Measurements from ENCODE around the gene KLF2.
"Not testable (repeated sequence)": the region's sequence is repeated elsewhere in the genome, so short reads cannot be mapped to it uniquely, and the experiment has no call there.

Gene KLF2

DNA sequence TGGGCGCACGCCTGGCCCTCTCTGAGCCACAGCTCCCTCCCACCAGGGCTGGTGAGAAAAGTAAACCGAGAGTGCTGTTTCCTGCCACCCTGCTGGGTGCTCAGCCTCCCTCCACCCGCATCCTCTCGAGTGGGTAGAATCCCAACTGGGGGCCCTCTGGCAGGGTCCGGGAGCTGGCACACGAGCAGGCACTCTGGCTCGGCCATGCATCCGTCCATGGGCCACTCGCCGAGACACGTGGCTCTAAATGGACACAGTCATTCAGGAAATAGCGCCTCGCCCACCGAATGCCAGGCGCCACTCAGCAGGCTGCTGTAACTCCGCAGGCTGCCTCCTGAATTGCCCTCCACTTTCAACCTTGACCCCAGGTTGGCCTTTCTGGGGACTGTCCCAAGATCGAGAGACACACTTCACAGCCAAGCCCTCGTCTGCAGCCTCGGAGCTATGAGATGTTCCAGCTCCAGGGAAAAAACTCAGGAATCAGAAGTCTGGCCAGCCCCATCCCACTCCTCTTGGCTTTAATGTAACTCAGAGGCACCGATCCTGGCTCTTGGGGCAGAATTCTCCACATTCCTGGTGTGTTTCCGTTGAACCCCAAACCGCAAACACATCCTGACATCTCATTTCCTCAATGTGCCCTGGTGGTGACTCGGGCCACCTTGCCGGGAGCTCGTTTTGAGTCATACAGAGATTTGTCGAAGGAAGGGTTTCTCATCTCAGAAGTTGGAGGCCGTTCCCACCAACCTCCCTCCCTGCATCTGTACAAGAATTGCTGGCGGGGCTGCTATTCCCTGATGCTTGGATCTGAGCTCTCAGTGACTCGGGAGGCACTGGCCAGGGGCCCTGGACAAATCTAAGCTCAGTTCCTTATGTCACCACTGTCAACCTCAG lies 14.1 kb downstream of the KLF2 start:
- DNase-seq: peak; percentile 50

DNA sequence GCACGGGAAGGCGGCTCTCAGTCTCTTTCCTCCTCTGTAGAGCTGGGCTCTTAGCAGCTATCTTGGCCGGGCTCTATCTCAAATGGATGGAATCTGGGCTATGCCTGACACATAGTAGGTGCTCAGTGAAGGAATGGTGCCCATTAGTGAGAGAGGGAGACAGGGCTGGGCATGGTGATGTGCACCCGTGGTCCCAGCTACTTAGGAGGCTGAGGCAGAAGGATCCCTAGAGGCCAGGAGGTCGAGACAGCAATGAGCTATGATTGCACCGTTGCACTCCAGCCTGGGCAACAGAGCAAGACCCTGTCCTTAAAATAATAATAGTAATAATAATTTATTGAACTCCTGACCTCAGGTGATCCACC lies 14.7 kb downstream of the KLF2 start:
- no peak for DNase-seq

DNA sequence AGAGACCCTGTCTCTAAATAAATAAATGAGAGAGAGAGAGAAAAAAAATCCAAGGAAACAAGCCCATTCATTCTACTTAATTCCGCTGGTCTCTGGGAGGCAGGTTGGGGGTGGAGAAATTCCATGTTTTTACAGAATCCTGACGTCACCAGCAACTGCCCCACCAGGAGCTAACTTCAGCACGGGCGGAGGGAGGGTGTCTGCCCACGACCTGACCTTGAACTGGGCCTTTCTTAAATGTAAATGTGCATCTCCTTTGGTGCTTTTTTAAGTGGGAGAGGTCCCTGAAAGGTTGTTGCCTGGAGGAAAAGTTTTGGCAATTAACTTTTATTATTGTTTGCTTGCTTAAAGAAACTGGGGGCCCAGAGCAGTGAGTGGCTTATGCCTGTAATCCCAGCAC lies 15.5 kb downstream of the KLF2 start:
- no peak for DNase-seq

DNA sequence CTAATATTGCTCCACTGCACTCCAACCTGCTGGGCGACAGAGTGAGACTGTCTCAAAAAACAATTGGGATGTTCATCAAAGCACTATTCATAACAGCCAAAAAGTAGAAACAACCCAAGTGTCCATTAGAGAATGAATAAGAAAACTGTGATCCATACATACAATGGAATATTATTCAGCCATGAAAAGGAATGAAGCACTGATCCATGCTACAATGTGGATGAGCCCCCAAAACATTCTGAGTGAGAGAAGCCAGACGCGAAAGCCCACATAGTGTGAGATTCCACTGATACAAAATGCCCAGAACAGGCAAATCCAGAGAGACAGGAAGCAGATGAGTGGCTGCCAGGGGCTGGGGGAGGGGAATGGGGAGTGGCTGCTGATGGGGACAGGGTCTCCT lies 16.0 kb downstream of the KLF2 start:
- DNase-seq: no peak

DNA sequence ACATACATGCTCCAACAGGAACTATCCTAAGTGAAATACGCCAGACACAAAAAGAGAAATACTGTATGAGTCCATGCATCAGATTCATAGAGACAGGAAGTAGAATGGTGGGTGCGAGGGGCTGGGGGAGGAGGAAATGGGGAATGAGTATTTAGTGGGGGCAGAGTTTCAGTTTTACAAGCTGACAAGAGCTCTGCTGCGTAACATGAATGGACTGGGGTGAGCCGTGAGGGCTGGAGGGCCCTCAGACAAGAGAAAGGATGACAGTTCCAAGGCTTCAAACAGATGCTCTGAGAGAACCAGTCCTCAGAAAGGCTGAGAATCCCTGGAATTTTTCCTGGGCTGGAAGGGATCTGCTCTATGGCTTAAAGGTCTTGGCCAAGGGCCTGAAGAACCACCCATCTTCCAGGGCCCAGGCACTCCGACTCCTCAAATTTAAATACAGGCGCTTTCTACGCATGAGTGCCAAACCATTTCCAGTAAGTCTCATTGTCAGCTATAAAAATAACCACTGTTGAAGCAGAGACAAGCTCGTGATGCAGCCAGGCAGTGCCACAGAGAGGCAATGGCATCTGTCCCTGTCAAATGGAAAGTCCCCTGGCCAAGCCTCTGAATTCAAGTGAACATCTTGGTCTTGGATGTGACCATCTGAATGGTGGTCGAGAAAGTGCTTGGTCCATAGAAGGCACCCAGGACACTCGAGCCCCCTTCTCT lies 17.5 kb downstream of the KLF2 start:
- no peak for DNase-seq

DNA sequence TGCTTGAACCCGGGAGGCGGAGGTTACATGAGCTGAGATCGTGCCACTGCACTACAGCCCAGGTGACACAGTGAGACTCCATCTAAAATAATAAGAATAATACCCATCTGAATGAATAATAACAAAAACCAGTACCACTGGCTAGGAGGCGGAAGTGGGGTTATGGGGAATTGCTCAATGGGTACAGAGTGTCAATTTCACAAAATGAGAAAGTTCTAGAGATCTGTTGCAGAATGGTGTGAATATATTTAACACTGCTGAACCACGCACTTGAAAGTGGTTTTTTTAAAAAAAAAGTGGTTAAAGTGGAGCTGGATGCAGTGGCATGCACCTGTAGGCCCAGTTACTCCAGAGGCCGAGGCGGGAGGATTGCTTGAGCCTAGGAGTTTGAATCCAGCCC lies 18.5 kb downstream of the KLF2 start:
- no peak for DNase-seq

DNA sequence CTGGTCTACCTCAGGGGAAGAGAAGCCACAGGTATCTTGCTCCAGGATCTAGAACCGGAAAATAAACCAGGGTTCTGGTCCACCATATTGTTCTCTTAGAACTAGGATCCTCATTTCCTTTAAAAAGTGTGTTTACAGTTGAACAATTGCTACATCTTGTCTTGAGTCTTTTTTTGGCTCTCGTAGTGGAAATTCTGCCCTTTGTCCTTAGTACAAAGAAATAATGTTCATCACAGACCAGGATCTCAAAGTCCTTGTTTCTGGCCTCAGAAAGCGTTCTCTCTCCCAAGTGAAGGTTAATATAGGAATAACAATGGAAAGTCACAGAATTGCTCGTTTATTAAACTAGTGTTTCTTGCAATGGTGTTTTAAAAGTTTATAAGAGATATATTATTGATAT lies 20.8 kb downstream of the KLF2 start:
- DNase-seq: no peak

DNA sequence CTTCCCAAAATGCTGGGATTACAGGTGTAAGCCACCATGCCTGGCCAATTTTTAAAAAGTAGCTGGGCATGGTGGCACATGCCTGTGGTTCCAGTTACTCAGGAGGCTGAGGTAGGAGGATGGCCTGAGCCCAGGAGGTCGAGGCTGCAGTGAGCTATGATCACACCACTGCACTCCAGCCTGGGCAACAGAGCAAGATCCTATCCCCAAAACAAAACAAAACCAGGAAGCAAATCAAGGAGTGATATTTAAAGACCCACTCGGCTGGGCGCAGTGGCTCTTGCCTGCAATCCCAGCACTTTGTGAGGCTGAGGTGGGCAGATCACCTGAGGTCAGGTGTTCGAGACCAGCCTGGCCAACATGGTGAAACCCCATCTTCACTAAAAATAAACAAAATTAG lies 22.5 kb downstream of the KLF2 start:
- not testable (repeated sequence) for DNase-seq

DNA sequence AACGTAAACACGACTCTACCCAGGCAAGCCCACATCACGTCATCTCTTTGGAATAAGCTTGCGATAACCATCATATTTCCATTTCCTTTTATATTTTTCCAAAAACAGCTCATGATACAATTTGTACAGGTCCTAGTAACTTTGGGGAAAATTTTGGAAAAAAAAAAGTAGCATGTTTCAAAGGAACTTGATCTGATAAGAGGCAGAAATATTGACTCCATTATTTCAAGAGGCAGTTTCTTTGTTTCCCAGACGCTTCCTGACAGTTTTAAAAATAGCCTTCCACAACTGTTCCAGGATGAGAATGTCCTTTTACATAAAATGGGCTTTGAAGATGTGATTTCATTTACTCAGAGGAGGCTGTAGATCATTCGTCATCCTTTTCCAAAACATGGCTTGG lies 23.1 kb downstream of the KLF2 start:
- DNase-seq: no peak

DNA sequence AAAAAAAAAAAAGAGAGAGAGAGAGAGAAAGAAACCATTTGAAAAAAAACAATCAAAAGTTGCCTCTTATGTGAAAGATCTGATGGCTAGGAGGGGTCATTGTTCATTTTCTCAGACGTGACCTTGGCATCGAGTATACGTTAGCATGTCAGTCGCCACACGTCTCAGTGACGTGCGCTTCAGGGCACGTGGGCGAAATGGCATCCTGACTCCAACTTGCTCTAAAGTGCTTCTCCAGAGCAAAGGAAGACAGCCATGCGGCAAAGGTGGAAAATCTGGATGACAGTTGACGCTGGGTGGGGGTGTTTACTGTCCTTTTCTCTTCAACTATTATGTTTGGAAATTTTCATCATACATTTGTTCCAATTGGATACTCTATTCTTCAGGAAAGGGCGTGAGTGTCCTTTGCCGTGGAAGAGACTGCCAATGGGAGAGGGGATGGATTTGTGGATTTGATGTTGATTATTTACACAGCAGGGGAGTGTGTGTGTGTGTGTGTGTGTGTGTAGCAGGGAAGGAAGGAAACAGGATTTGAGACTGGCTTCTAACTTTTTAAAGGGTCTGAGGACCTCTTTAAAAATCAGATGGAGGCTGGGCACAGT lies 25.0 kb downstream of the KLF2 start:
- no peak for DNase-seq

DNA sequence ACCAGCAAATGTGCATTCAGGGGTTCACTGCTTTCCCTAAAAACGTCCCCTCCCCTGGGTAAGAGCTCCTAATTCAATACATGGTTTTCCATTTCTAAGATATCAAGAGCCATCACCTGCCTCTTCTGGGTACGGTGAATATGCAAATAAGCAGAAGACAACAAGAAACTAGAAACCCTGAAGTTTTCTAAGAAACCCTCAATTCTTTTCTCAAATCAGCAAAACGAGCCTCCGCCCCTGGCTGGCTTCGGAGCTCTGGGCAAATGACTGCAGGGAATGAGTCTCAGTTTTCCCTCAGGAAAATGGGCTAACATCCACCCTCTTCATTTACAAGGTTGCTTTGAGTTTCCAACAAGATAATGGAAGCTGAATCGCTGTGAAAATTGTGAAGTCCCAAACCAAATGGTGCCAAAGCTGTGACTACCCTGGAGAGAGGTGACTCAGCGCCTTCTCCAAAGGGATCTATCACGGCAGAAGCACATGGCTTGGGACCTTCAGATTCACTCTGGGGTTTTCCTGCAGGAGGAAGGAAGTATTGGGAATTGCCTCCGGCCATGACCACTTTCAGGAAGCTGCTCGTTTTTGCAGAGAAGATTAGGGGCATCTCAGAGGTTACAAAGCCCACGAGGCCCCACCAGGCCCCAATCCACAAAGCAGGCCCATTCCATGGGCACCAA lies 26.6 kb downstream of the KLF2 start:
- no peak for DNase-seq

DNA sequence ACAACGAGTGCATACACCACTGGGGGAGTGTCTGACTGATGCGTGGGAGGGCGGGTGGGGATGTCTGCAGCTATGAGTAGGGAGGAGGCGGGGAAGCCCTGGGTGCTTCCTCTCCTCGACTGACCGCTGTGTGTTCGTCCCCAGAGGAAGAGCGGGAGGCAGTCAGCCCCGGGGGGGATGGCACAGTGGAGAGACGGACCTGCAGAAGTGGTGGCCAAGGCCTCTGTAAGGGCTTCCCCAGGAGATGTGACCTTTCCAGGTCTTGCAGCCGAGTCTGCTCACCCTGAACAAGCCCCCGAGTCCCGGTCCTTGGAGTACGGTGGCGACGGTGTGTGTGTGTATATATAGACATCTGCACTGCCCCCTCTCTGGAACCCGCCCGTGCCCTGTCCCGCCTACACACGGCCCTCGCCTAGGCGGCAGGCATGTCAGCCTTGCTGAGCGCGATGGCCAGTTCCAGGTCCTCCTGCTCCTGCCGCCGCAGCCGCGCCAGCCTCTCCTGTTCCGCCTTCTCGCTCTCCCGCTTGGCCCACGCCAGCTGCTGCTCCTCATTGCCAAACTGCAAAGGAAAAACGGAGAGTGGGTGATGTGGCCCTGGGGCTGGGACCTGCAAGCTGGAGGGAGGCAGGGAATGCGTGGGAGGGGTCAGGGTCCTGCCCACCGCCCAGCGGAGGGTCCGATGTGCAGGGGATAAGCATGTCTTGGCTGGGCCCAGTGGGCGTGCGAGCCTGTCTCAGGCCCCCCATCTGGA lies 30.8 kb downstream of the KLF2 start:
- no peak for DNase-seq

DNA sequence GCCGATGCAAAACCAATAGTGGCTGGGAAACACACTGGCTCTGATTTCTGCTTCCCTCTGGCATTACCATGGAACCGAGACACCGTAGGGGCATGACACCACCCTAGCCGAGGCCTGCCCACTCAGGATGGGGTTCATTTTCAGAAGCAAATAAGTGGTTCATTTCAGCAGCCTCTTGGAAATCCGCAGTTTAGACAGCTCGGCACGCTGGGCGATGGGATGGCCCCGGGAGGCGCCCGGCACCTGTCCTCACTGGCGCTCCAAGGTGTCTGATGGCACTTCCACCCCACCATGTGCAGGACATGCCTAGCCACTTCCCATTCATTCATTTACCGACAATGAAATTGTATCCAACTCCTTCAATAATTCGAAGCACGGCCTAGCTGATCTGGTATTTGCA lies 33.8 kb downstream of the KLF2 start:
- DNase-seq: no peak

DNA sequence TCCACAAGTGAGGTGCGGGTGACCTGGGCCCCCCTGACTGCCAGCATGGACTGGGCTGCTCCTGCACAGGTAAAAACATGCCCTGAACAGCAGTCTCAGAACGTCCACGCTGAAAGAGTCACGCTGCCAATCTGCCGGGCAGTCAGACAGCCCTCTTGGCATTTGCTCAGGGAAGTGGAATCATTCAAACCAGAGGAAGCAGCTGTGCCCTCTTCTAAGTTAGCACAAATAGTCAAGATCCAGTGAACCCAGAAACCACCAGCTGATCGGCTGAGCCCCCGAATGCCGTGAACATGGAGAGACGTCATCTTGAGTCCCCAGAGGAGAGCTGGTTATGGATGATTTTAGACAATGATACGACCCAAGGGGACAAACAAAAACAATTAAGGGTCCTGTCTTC lies 34.4 kb downstream of the KLF2 start:
- peak; percentile 15 for DNase-seq

DNA sequence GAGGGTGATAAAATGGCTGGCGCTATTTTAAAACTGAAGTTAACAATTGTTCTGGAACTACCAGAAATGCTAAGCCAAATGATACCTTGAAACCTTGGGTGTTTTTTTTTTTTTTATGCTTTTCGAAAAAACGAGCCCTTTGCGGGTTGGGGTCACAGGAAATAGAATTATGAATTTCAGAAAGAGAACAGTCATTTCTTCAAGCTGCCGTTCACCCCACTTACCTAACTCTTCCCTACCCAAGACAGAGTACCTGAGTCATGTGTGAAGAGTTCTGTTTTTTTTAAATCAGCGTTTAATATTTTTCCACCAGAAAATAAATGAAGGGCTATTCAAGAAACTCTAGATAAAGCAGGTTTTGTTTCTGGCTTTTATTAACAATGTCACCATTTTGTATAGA lies 35.3 kb downstream of the KLF2 start:
- DNase-seq: no peak

DNA sequence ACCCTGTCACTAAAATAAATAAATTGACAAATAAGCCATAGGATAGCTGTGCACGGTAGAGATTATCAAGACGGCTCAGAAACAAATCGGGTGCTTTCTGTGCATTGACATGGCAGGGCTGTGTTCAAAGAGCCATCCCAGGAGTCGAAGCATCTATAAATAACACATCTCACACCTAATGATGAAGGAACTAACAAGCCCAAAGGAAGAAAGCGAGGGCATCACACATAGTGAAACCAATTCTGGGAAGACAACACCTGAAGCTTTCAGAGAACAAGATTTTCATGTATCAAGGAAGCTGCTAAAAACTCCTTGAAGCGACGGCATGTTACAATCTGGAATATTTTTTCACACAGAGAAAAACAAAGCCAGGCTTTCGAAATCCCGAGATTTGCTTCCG lies 36.1 kb downstream of the KLF2 start:
- DNase-seq: no peak

DNA sequence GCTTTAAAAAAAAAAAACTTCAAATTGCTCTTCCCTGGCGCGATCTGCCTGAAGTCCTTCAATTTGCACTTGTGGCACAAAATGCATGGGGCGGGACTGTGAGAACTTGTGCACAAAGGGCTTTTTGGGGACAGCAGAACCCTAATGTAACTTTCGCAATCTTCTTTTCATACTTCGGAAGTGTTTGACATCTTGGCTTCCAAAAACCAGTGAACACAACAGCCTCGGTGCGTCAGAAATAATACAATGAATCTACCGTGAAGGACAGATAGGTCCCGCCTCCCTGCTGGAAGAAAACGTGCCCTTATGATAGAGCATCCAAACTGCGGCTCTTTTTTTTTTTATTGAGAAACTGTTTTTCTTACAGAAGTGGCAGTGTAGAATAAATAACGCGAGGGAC lies 36.6 kb downstream of the KLF2 start:
- DNase-seq: no peak

DNA sequence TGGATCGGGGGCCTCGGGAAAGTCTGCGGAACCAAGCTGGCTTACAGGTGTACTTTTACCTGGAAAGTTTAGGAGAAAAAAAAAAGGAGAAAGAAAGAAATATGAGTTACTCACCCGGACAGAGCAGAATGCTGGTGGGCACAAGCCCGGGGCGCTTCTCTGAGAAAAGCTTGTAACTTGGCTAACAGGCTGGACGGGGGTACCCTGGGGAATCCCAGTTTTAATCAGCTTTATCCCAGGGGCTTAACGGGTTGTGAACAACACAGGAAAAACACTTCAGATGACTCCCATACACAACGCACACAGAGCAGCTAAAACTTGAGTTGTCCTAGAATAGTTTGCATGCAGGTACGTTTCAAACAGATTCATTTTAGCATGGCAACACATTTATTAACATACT lies 37.3 kb downstream of the KLF2 start:
- DNase-seq: peak; percentile 9

DNA sequence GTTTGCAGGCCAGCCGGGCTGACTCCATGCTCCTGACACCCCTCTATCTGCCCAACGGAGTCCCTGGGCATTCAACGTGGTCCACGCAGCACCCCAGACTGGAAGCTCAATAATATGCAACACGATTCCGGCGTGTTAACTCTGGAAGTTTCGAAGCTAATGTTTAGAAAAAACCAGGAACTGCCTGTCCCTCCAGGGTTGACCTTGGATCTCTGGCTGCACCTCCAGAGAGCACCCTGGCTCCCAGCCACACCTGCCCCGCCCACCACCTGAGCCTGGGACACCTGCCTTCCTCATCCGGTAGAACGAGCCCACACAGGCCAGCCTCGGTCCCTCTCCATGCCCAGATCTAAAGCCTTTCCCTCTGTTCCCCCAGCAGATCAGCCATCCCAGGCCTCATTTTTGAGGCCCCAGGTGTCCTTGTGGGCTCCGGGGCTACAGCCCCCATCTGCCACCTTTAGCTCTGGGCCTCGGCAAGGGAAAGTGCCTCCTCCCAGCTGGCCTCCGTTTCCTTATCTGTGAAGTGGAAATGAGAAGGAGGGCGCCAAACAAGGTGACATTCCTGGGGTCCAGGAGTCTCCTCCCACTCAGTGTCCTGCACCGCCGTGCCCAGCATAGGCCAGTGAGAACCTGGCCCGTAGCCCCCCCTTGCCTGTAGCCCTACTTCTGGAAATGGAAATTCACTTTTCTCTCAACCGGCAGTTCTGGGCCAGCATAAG lies 38.7 kb downstream of the KLF2 start:
- DNase-seq: no peak

DNA sequence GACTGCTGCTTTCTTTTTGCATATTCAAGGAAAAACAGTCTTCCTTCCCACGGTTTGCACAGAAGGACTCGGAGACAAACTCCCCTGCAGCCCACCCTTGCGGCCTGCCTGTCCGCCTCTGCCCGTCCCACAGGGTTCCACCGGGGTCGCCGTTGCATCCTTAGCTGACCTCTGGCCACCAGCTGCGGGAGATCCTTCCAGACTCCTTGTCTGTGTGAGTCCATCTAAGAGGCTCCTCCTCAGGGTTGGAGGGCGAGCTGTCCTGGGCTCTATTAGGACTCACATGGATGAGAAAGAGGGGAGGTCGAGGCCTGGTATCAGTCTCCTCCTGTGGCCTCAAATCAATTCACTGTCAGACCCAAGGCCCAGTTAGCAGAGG lies 39.2 kb downstream of the KLF2 start:
- no peak for DNase-seq

DNA sequence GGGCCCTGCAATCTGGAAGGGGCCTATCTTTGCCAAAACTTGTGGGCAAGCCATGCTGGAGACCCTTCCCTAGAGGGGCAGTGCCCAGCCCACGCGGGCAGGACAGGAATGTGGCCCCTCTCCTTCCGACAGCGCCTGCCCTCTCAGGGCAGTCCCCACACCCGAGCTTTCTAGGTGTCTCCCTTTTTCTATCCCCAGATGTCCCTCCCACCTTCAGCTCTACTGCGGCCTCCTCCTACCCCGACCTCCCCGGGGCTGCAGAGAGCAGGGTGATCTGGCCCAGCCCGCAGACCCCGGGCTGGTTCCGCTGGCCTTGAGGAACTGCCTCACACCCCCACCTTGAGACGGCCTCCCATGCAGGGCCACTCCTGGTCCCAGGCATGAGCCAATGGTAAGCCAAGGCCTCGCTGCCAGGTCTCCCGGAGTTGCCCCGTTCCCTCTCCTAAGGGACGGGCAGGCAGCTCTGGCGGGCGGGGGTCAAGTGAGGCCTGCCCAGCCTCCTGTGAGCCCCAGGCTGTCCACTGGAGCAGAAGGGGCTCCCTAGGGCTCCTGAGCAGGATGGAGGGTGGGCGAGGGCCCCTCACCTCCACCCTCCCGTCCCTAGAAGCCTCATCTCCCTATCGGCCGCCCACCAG lies 39.7 kb downstream of the KLF2 start:
- DNase-seq: no peak

All from eye (tissue), 1 donor.